ENCODE data around the gene IL32.

Gene IL32

DNA sequence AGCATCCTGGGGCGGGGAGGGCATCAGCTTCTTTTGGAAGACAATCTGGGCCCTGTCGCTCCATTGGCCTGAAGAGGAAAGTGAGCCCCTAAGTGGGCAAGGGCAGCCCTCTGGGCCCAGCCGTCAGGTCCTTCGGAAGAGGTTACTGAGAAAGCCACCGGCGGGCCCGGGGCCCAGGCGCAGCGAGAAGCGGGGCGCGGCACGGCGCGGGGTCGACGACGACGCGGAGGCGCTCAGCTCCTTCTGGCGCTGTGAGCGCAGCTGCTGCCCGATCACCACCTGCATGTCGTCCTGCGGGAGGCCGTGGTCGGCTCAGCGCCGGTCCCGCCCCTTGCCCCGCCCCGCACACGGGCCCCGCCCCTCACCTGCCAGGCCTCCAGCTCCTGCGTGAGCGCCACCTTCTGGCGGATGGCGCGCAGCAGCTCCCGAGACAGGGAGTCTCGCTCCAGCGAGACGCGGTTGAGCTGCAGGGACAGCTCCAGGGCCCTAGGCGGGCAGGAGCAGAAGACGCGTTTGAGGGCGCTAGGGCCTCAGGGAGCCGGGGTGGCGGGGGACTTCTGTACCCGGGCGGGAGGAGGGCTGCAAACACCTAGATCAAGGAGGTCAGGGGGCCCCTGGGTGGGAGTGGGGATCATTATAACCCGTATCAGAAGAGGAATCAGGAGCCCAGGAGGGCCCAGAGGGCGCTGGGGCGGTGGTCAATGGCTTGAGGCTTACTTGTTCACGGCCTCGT is 37.3 kb upstream of the IL32 start:
- DNase-seq = peak; percentile 87

DNA sequence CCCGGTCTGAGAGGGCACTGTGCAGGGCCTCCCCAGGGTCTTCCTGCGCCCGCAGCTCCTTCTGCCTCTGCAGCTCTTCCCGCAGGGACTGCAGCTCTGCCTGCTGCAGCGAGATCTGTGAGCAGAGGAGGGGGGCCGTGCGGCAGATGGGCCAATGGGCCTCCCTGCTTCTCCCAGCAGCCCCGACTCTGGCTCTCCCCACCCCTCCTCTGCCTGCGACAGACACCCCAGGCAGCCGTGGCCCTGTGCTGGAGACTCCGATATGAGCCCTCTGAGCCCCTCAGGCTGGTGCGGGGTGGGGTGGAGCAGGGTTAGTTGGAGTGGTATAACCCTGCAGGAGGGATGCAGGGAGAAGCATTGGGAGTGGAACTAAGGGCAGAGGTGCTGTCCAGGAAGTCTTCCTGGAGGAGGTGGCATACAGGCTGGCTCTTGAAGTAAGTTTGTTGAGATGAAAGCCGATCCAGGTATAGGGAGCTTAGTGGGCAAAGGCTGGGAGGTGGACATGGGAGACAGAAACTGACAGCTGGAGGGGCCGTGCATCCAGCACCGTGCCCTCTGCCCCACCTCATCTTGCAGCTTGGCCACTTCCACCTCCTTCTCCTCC is 36.6 kb upstream of the IL32 start:
- no peak for DNase-seq

- DNase-seq = no peak
Measured at GRCh38 chr16:3029491-3030221, 35.8 kb upstream of the IL32 start.

- DNase-seq = no peak
Measured at GRCh38 chr16:3030222-3031212, 34.9 kb upstream of the IL32 start.

GRCh38 chr16:3032624-3033023 is 32.8 kb upstream of the IL32 start:
- no peak for DNase-seq

- DNase-seq = no peak
Measured at GRCh38 chr16:3035289-3035971, 30.0 kb upstream of the IL32 start.

- DNase-seq = no peak
Measured at GRCh38 chr16:3035972-3036725, 29.3 kb upstream of the IL32 start.

- DNase-seq = no peak
Measured at GRCh38 chr16:3036726-3037315, 28.6 kb upstream of the IL32 start, which contains the start of gene BICDL2. Gene BICDL2 (minus strand): TSS chr16:3036944. CDS start chr16:3035496, 1,448 bp downstream.

GRCh38 chr16:3038256-3038655 is 27.2 kb upstream of the IL32 start:
- DNase-seq = no peak

DNA sequence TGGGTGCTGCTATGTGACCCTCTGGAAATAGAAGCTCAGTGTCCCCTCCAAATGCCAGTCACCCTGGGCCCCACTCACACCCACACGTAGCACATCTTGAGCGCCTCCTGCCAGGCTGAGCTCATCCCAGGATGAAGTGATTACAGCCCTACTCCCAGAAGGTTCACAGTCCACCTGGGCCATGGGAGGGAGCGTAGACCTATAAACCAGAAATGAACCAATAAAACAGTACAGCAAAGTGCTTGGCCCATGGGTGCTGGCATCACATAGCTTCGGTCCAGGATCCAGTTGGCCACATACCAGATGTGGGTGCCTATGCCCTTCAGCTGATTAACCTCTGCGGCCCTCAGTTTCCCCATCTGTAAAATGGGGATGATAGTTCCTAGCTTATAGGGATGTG is 26.5 kb upstream of the IL32 start:
- no peak for DNase-seq

- DNase-seq = no peak
Measured at GRCh38 chr16:3042376-3042775, 23.1 kb upstream of the IL32 start.

DNA sequence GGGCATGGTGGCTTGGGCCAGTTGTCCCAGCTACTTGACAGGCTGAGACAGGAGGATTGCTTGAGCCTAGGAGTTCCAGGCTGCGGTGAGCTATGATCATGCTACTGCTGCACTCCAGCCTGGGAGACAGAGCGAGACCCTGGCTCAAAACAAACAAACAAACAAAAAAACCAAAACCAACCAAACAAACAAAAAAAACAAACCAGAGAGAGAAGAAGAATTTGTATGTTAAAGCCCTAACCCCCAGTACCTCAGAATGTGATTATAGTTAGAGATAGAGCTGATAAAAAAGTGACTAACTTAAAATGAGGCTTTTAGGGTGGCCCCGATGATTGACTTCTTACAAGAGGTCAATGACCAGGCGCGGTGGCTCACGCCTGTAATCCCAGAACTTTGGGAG is 20.7 kb upstream of the IL32 start:
- no peak for DNase-seq

DNA sequence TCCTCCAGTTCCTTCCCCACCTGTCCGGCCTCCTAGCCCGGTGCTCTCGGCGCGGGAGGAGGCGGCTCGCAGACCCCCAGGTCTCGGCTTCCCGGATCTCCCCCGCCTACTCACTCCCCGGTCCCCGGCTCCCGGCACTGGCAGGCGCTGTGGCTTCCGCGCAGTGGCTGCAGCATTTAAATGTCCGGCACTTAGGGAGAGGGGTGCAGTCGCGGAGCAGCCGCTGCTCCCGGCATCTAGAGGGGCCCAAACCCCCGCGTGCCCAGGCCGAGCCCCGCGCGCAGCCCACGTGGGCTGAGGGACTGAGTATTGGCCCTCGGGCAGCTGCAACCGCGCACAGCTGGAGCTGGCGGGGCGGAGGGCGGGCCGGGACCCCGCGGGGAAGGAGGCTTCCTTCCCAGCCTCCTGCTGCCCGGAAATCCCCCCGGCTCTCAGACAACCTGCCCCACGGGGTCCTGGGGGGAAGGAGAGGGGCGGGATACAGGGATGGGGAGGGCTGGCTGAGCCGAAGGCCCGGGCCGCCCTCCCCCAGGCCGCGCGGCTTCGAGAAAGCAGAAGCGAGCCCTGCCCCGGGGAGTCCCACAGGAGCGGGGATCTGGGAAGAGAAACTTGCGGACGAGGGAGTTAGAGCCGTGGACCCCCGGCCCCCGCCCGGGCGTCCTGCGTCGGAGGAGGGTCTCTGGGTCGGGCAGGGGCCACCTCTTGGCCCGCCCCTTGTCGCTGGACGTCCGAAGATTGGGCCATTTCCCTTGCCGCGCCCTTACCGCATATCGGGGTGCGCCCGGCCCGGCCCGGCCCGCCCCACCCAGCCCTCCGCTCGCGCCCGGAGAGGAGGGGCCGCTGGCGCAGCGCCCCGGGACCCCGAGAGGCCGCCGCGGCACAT is 19.4 kb upstream of the IL32 start, which contains the start of gene MMP25:
TSS of gene MMP25 (plus strand) at position 804 of the 883 bp plus-strand sequence. CDS start 357 bp downstream, outside the sequence.
- DNase-seq = no peak

DNA sequence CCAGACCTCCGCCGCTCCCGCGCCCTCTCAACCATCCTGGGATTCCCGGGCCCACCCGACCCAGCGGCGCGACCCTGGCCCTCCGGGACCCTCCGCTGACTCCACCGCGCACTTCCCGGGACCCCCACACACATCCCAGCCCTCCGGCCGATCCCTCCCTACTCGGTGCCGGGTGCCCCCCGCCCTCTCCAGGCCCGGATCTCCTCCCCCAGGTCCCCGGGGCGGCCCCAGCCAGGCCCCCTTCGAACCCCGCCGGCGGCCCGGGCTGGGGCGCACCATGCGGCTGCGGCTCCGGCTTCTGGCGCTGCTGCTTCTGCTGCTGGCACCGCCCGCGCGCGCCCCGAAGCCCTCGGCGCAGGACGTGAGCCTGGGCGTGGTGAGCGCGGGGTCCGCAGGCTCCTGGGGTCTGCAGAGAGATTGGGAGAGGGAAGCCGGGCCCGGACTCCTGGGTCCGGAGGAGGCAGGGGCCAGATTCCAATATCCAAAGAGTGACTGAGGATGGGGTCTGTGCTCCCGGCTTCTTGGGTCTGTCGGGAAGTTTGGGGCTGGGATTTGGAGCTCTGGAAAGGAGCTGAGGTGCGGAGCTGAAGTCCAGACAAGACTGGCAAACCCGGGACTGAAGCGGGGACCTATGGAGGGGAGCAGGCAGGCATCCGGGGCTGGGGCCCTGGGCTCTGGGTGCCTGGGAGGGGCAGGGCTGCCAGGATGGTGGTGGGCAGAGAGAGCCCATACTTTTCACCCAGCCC is 18.6 kb upstream of the IL32 start:
- no peak for DNase-seq

DNA sequence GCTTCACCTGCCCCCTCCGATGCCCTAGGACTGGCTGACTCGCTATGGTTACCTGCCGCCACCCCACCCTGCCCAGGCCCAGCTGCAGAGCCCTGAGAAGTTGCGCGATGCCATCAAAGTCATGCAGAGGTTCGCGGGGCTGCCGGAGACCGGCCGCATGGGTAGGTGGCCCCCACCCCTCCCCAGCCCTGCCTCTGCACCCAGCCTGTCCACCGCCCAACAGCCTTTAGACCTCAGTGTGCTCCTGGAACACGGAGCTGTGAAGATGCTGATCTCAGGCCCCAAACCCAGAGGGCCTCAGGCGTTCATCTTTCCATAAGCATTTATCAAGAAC is 18.1 kb upstream of the IL32 start:
- DNase-seq = no peak

DNA sequence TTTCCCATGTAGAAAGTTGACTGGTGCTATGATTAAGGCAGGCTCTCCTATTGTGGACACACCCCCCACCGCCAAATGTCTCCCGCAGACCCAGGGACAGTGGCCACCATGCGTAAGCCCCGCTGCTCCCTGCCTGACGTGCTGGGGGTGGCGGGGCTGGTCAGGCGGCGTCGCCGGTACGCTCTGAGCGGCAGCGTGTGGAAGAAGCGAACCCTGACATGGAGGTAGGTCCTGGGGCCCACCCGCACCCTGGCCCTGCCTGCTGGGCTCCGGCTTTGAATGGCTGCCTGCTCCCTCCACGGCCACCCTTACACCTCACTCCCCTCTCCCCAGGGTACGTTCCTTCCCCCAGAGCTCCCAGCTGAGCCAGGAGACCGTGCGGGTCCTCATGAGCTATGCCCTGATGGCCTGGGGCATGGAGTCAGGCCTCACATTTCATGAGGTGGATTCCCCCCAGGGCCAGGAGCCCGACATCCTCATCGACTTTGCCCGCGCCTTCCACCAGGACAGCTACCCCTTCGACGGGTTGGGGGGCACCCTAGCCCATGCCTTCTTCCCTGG is 15.4 kb upstream of the IL32 start:
- DNase-seq = no peak

DNA sequence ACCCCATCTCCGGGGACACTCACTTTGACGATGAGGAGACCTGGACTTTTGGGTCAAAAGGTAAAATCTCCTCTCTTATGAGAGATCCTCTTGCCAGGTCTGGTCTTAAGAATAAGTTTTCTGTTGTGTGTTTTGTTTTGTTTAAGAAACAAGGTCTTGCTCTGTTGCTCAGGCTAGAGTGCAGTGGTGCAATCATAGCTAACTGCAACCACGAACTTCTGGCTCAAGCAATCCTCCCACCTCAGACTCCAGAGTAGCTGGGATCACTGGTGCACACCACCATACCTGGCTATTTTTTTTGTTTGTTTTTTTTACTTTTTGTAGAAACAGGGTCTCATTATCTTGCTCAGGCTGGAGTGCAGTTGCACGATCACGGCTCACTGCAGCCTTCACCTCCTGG is 15.0 kb upstream of the IL32 start:
- no peak for DNase-seq

- no peak for DNase-seq
Measured at GRCh38 chr16:3051009-3051408, 14.4 kb upstream of the IL32 start.

DNA sequence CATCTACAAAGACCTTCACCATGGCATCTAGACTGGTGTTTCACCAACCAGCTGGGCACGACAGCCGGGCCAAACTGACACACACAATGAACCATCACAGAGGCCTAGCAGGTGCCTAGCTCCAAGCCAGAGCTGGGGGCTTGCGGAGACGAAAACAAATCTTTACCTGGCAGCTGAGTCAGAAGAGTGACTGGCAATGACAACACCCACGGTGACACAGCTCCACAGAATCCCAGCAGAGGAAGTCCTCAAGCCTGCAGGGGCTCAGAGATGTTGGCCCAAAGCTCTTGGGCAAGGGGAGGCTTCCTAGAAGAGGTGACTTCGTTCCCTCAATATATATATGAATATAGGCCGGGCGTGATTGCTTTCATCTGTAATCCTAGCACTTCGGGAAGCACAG is 13.9 kb upstream of the IL32 start:
- no peak for DNase-seq

Measured in effector CD8-positive, alpha-beta T cell (primary cell).